SK-N-SH treated with all-trans-retinoic acid at 6 μM for 48 hours (cell line): ENCODE results near the gene PARP9.

ENCODE experiments used
- ARNTL ChIP-seq: fragments of 450-650 bp; formaldehyde crosslinking; IDR thresholded peaks from 2 replicates; pipeline ENCODE4 v1.5.0; 2020; ENCODE audit warnings: low read depth, mild to moderate bottlenecking, moderate library complexity, borderline replicate concordance
- BACH2 ChIP-seq: fragments of 250-450 bp; sonication (Bioruptor Pico); IDR thresholded peaks from 2 replicates; pipeline ENCODE4 v1.9.0; 2021; ENCODE audit warnings: mild to moderate bottlenecking, borderline replicate concordance
- CREB5 ChIP-seq: fragments of 250-450 bp; sonication (Bioruptor Pico); IDR thresholded peaks from 2 replicates; pipeline ENCODE4 v1.5.1; 2020; ENCODE audit warnings: low read depth, mild to moderate bottlenecking, moderate library complexity
- ESRRG ChIP-seq: fragments of 250-450 bp; sonication (Bioruptor Pico); IDR thresholded peaks from 2 replicates; pipeline ENCODE4 v1.6.1; 2021; ENCODE audit warnings: mild to moderate bottlenecking
- PATZ1 ChIP-seq: fragments of 250-450 bp; sonication (Bioruptor Pico); IDR thresholded peaks from 2 replicates; pipeline ENCODE4 v1.8.0; 2020; ENCODE audit warnings: mild to moderate bottlenecking, moderate library complexity, borderline replicate concordance
- POU6F1 ChIP-seq: fragments of 250-450 bp; sonication (Bioruptor Pico); IDR thresholded peaks from 2 replicates; pipeline ENCODE4 v1.8.0; 2021; ENCODE audit warnings: low read depth, mild to moderate bottlenecking, moderate library complexity, borderline replicate concordance
- TCF4 ChIP-seq: fragments of 250-450 bp; sonication (Bioruptor Pico); IDR thresholded peaks from 2 replicates; pipeline ENCODE4 v1.8.0; 2021; ENCODE audit warnings: mild to moderate bottlenecking, moderate library complexity, borderline replicate concordance
- ZFP30 ChIP-seq: fragments of 450-650 bp; formaldehyde crosslinking; IDR thresholded peaks from 2 replicates; pipeline ENCODE4 v1.5.0; 2022; ENCODE audit warnings: mild to moderate bottlenecking, moderate library complexity
- ZNF565 ChIP-seq: fragments of 450-650 bp; formaldehyde crosslinking; conservative IDR thresholded peaks from 2 replicates; pipeline ENCODE4 v1.5.0; 2020; ENCODE audit warnings: low read depth, mild to moderate bottlenecking, moderate library complexity
- ZNF70 ChIP-seq: fragments of 450-650 bp; formaldehyde crosslinking; IDR thresholded peaks from 2 replicates; pipeline ENCODE4 v1.5.0; 2020; ENCODE audit warnings: mild to moderate bottlenecking, moderate library complexity

- no peak for TF ChIP-seq ARNTL
- TF ChIP-seq BACH2 (CRISPR knock-in tag) = no peak
- no peak for TF ChIP-seq PATZ1 (CRISPR knock-in tag)
- TF ChIP-seq ZFP30 (CRISPR knock-in tag) = no peak
- TF ChIP-seq TCF4 (CRISPR knock-in tag) = no peak
- TF ChIP-seq ZNF565 (CRISPR knock-in tag) = no peak
- no peak for TF ChIP-seq ZNF70 (CRISPR knock-in tag)
- no peak for TF ChIP-seq CREB5
- no peak for TF ChIP-seq POU6F1 (CRISPR knock-in tag)
- no peak for TF ChIP-seq ESRRG (CRISPR knock-in tag)
These were observed 6.7 kb downstream of the PARP9 start for GRCh38 chr3:122557356-122557755.
